Measurements from ENCODE around the gene SH2D6.

Gene SH2D6

GRCh38 chr2:85441864-85442263 lies 23.4 kb downstream of the SH2D6 start:
- Histone ChIP-seq H3K23ac (ENCODE audit: low read length in 2 of 2) (no peak overlapping the region), H3K4me3 (ENCODE audit: insufficient read depth in 1 of 2, low read depth in 1 of 2, low read length in 2 of 2) (no peak overlapping the region), H3K9me3 (ENCODE audit: control insufficient read depth, low read length) (no peaks in the 10 kb centered on the region), H3K4ac (ENCODE audit: low read depth in 1 of 2, low read length in 2 of 2) (no peak overlapping the region), H2BK5ac (ENCODE audit: low read depth, low read length, poor library complexity, severe bottlenecking) (no peak overlapping the region), H3K4me2 (ENCODE audit: low read length, poor library complexity, severe bottlenecking) (no peak overlapping the region), H3K9ac (ENCODE audit: low read length) (no peak overlapping the region), H3K14ac (ENCODE audit: low read length in 2 of 2) (no peak overlapping the region), H2BK15ac (ENCODE audit: low read depth, poor library complexity, severe bottlenecking) (peak overlapping the region; percentile 26), H2BK12ac (ENCODE audit: low read length in 2 of 2) (no peak overlapping the region), H3K36me3 (ENCODE audit: control insufficient read depth in 1 of 2, insufficient read depth in 2 of 2, low read depth in 1 of 2, low read length in 2 of 2) (no peaks in the 10 kb centered on the region), H4K8ac (ENCODE audit: low read length) (no peak overlapping the region), H4K91ac (ENCODE audit: low read length) (no peak overlapping the region), H3K4me1 (ENCODE audit: control insufficient read depth, insufficient read depth, low read depth, low read length) (peaks cover 27% of the 10 kb centered on the region), H3K79me1 (replicated peaks; ENCODE audit: low read length, poor library complexity, severe bottlenecking) (no peaks in the 10 kb centered on the region), H2AK5ac (ENCODE audit: low read length, severe bottlenecking) (no peak overlapping the region), H3K18ac (ENCODE audit: low read depth in 1 of 2, low read length in 2 of 2) (no peak overlapping the region), H2BK120ac (ENCODE audit: low read depth, low read length) (no peak overlapping the region), H3K27me3 (ENCODE audit: control insufficient read depth in 1 of 2, insufficient read depth in 1 of 2, low read length in 2 of 2) (no peaks in the 10 kb centered on the region), H3K27ac (ENCODE audit: low read length, poor library complexity, severe bottlenecking) (no peak overlapping the region), H2AFZ (ENCODE audit: low read depth, low read length) (no peak overlapping the region)
- WGBS, result 92% methylated on average over 3 of the region's 4 CpGs
- DNase-seq, result no peak

- H2BK5ac ChIP-seq (ENCODE audit: low read depth, low read length, poor library complexity, severe bottlenecking), result no peak overlapping the region
- WGBS, result 91% methylated on average over 6 of the region's 6 CpGs
Observed at GRCh38 chr2:85444629-85445172, 26.2 kb downstream of the SH2D6 start.

GRCh38 chr2:85445316-85446295 lies 27.1 kb downstream of the SH2D6 start:
- H4K91ac ChIP-seq (ENCODE audit: low read length), result peak overlapping the region; percentile 2

More at GRCh38 chr2:85444629-85445172, 26.2 kb downstream of the SH2D6 start:
- H2BK120ac ChIP-seq (ENCODE audit: low read depth, low read length), result no peak overlapping the region
- no peaks in the 10 kb centered on the region for H3K36me3 ChIP-seq (ENCODE audit: control insufficient read depth in 1 of 2, insufficient read depth in 2 of 2, low read depth in 1 of 2, low read length in 2 of 2)
- H3K27ac ChIP-seq (ENCODE audit: low read length, poor library complexity, severe bottlenecking), result no peak overlapping the region
- no peaks in the 10 kb centered on the region for H3K79me1 ChIP-seq (replicated peaks; ENCODE audit: low read length, poor library complexity, severe bottlenecking)
- no peak overlapping the region for H2AK5ac ChIP-seq (ENCODE audit: low read length, severe bottlenecking)
- peak overlapping the region in 1 of 2 experiments; percentile 9 for H3K4ac ChIP-seq (ENCODE audit: low read depth in 1 of 2, low read length in 2 of 2)
- no peaks in the 10 kb centered on the region for H3K9me3 ChIP-seq (ENCODE audit: control insufficient read depth, low read length)
- peak overlapping the region in 1 of 2 experiments; percentile 6 for H3K18ac ChIP-seq (ENCODE audit: low read depth in 1 of 2, low read length in 2 of 2)
- H4K91ac ChIP-seq (ENCODE audit: low read length), result peak overlapping the region; percentile 13
- H3K4me3 ChIP-seq (ENCODE audit: insufficient read depth in 1 of 2, low read depth in 1 of 2, low read length in 2 of 2), result no peak overlapping the region
- H4K8ac ChIP-seq (ENCODE audit: low read length), result peak overlapping the region; percentile 76
- H2AFZ ChIP-seq (ENCODE audit: low read depth, low read length), result no peak overlapping the region
- H3K4me2 ChIP-seq (ENCODE audit: low read length, poor library complexity, severe bottlenecking), result no peak overlapping the region
- H3K4me1 ChIP-seq (ENCODE audit: control insufficient read depth, insufficient read depth, low read depth, low read length), result peaks cover 5% of the 10 kb centered on the region
- H3K14ac ChIP-seq (ENCODE audit: low read length in 2 of 2), result no peak overlapping the region
- DNase-seq, result peak; percentile 43
- H2BK12ac ChIP-seq (ENCODE audit: low read length in 2 of 2), result peak overlapping the region in 1 of 2 experiments; percentile 23
- H3K27me3 ChIP-seq (ENCODE audit: control insufficient read depth in 1 of 2, insufficient read depth in 1 of 2, low read length in 2 of 2), result no peaks in the 10 kb centered on the region
- H3K9ac ChIP-seq (ENCODE audit: low read length), result peak overlapping the region; percentile 74
- H2BK15ac ChIP-seq (ENCODE audit: low read depth, poor library complexity, severe bottlenecking), result no peak overlapping the region
- no peak overlapping the region for H3K23ac ChIP-seq (ENCODE audit: low read length in 2 of 2)

More at GRCh38 chr2:85445316-85446295, 27.1 kb downstream of the SH2D6 start:
- Histone ChIP-seq H3K4me2 (ENCODE audit: low read length, poor library complexity, severe bottlenecking) (no peak overlapping the region), H3K9ac (ENCODE audit: low read length) (peak overlapping the region; percentile 74), H2BK15ac (ENCODE audit: low read depth, poor library complexity, severe bottlenecking) (peak overlapping the region; percentile 88), H3K18ac (ENCODE audit: low read depth in 1 of 2, low read length in 2 of 2) (peak overlapping the region; percentile 13 to 40), H2BK12ac (ENCODE audit: low read length in 2 of 2) (no peak overlapping the region), H3K4ac (ENCODE audit: low read depth in 1 of 2, low read length in 2 of 2) (peak overlapping the region; percentile 0 to 1), H3K27me3 (ENCODE audit: control insufficient read depth in 1 of 2, insufficient read depth in 1 of 2, low read length in 2 of 2) (no peaks in the 10 kb centered on the region), H3K4me1 (ENCODE audit: control insufficient read depth, insufficient read depth, low read depth, low read length) (peaks cover 5% of the 10 kb centered on the region), H2BK5ac (ENCODE audit: low read depth, low read length, poor library complexity, severe bottlenecking) (no peak overlapping the region), H3K9me3 (ENCODE audit: control insufficient read depth, low read length) (no peaks in the 10 kb centered on the region), H4K8ac (ENCODE audit: low read length) (peak overlapping the region; percentile 86), H3K36me3 (ENCODE audit: control insufficient read depth in 1 of 2, insufficient read depth in 2 of 2, low read depth in 1 of 2, low read length in 2 of 2) (no peaks in the 10 kb centered on the region), H2AK5ac (ENCODE audit: low read length, severe bottlenecking) (no peak overlapping the region), H3K79me1 (replicated peaks; ENCODE audit: low read length, poor library complexity, severe bottlenecking) (no peaks in the 10 kb centered on the region), H2AFZ (ENCODE audit: low read depth, low read length) (peak overlapping the region; percentile 21), H3K23ac (ENCODE audit: low read length in 2 of 2) (no peak overlapping the region), H3K14ac (ENCODE audit: low read length in 2 of 2) (no peak overlapping the region), H2BK120ac (ENCODE audit: low read depth, low read length) (peak overlapping the region; percentile 68), H3K4me3 (ENCODE audit: insufficient read depth in 1 of 2, low read depth in 1 of 2, low read length in 2 of 2) (no peak overlapping the region), H3K27ac (ENCODE audit: low read length, poor library complexity, severe bottlenecking) (no peak overlapping the region)
- DNase-seq, result peak; percentile 67
- WGBS, result 97% methylated on average over 5 of the region's 5 CpGs

Data from mesenchymal stem cell (in vitro differentiated cells and primary cell).